GM12874 (cell line): ENCODE measurements around the gene GMEB2.

Experiments
- CTCF ChIP-seq: IDR thresholded peaks from 2 replicates; pipeline ENCODE4 v1.5.1; 2011; ENCODE audit warnings: low read depth, mild to moderate bottlenecking, control low read depth, low read length, moderate library complexity; ENCODE audit not compliant: insufficient read depth

GMEB2 gene

DNA sequence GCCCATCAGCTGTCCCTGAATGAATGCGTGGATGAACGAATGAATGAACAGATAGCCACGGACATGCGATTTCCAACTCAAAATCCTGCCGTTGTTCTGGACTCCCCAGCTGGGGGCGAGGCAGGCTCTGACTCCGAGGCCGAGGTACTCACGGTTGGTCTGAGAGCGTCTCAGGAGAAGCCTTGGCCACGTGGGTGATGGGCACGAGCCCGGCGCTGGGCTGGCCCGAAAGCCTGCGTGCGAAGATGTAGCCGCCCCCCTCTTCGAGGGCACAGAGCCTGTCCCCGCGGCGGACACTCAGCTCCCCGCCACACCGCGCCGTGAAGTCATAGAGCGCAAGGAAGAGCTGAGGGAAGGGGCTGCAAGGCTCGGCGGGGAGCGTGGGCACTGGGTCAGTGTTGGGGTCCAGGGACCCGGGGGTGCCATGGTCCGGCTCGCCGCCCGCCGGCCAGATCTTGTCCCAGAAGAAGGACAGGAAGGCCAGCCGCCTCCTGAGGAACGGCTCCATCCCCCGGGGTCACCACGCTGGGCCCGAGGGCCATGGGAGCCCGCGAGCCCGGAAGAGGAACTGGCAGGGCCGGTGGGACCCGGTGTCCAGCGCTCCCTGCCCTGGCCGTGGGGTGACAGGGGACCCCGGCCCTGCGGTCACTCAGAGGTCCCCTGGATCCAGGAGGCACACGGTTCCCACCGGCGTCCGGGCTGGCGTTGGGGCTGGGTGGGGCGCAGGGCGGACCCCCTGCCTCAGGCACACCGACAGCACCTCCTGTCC is 79.8 kb downstream of the GMEB2 start:
- no peak for TF ChIP-seq CTCF

DNA sequence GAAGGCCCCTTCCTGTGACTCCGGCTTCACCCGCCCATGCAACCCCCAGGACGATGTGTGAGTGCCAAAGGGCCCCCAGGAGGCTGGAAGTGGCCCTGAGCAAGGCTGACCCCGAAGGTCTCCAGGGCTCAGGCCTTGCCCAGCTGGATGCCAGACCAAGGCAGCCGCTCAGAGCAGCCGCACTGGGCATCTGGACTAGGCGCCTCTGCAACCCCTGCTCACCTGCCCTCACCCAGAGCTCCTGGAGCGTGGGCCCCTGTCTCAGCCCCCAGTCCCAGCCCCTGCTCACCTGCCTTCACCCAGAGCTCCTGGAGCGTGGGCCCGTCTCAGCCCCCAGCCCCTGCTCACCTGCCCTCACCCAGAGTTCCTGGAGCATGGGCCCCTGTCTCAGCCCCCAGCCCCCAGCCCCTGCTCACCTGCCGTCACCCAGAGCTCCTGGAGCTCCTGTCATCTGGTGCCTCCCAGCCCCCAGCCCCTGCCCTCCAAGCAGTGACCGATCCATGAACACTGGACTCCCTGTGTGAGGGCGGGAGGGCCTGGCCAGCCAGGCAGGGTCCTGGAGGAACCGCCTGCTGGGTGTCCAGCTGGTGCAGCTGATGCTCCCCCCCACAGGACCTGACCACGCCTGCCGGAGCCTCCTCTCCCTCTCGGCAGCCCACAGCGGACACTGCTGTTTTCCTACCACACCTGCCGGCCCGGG is 80.5 kb downstream of the GMEB2 start:
- TF ChIP-seq CTCF = no peak

- no peak for TF ChIP-seq CTCF
Observed at GRCh38 chr20:63545814-63546213, 81.1 kb downstream of the GMEB2 start.

DNA sequence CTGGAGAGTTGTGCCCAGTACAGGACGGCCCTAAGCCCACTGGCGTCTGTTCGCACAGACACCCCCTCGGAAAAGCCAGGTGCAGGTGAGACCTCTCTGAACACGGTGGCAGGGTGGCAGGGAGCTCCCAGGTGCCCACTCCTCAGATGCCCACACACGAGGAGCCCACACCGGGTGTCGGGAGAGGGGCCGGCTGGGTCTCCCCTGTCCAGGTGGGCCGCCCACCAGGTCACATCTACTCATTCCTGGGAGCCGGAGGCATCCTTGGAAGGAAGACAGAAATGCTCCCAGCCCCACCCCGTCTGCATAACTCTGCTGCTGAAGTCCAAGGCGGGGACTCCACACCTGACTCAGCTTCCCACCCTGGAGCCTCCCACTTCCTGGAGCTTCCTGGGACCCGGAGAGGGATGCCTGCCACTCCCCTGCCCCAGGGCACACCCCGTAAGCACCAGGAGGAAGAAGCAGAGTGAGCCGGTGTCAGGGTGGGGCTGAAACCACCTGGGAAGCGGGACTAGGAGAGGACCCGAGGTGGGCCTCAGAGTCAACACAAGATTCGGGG is 81.9 kb downstream of the GMEB2 start:
- no peak for TF ChIP-seq CTCF

DNA sequence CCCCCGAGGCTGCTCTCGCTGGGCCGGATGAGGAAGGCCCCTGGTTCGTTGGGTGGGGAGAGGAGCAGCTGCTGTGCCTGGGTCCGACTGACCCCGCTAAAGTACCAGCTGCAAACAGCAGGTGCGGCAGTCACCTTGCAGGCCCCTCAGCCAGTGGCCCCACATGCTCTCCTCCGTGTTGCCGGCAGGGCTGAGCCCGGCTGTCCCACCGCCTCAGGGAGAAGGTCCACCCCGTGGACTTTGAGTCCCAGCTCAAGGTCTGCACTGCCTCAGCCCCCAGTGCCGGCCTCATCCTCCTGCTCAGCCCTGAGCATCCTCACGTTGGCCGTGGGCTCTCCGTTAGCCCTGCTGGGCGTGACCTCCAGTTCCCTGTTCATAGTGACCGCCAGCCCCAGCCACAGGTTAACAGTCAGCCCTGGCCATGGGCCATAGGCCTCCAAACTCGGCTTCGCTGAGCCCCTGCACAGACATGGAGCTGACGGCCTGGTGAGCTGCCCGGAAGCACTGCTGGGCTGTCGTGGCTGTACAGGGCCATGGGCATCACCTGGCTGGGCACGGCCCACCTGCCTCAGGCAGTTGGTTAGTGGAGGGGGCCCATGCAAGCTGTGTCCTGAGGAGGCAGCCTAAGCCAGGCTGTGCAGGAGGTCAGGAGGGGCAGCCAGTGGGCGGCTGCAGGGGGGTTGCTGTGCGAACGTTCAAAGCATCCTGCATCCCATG is 82.5 kb downstream of the GMEB2 start:
- TF ChIP-seq CTCF = no peak

GRCh38 chr20:63543733-63544132 is 83.2 kb downstream of the GMEB2 start:
- no peak for TF ChIP-seq CTCF

- TF ChIP-seq CTCF = no peak
Observed at GRCh38 chr20:63543131-63543530, 83.8 kb downstream of the GMEB2 start.
